Liver (tissue), 9 donors: ENCODE measurements around the gene MRPL21. TPM values are rescaled to one million over a fixed set of nuclear protein-coding genes. Genes with fewer than 3 reads are reported as not detected.

ENCODE experiments used
- DNase-seq: peaks from one replicate; pipeline ENCODE4 v3.0.0-alpha.2; 2017; ENCODE audit warnings: low spot score
- H3K27ac ChIP-seq, 2 donors: one replicate each; pipeline ENCODE4 v1.7.0; 2013; ENCODE audit warnings: inconsistent platforms in 2 of 2, low read length in 2 of 2, control low read depth in 1 of 2, low read depth in 1 of 2, mild to moderate bottlenecking in 1 of 2
- H3K27me3 ChIP-seq, 4 donors: one replicate each; pipeline versions ENCODE4 v1.6.1 to v1.7.0; 2013; ENCODE audit warnings: low read length in 3 of 4, inconsistent platforms in 1 of 4, mild to moderate bottlenecking in 1 of 4, moderate library complexity in 1 of 4; ENCODE audit not compliant: control insufficient read depth in 4 of 4, insufficient read depth in 4 of 4
- H3K36me3 ChIP-seq, 4 donors: one replicate each; pipeline versions ENCODE4 v1.6.1 to v1.7.0; 2013; ENCODE audit warnings: low read length in 3 of 4, mild to moderate bottlenecking in 3 of 4, low read depth in 1 of 4, moderate library complexity in 1 of 4; ENCODE audit not compliant: control insufficient read depth in 4 of 4, insufficient read depth in 3 of 4
- H3K4me1 ChIP-seq, 4 donors: one replicate each; pipeline versions ENCODE4 v1.6.1 to v1.7.0; 2013; ENCODE audit warnings: low read length in 3 of 4, mild to moderate bottlenecking in 3 of 4, moderate library complexity in 1 of 4; ENCODE audit not compliant: control insufficient read depth in 4 of 4, insufficient read depth in 4 of 4
- H3K4me3 ChIP-seq, 3 donors: one replicate each; pipeline versions ENCODE4 v1.6.1 to v1.7.0; 2013; ENCODE audit warnings: low read length in 3 of 3, control low read depth in 1 of 3, low read depth in 1 of 3, mild to moderate bottlenecking in 1 of 3
- H3K9ac ChIP-seq, 2 donors: one replicate each; pipeline ENCODE4 v1.7.0; 2013; ENCODE audit warnings: low read length in 2 of 2, mild to moderate bottlenecking in 2 of 2, moderate library complexity in 2 of 2, control low read depth in 1 of 2, low read depth in 1 of 2
- H3K9me3 ChIP-seq, 4 donors: one replicate each; pipeline versions ENCODE4 v1.6.1 to v1.7.0; 2013; ENCODE audit warnings: low read length in 3 of 4; ENCODE audit not compliant: control insufficient read depth in 4 of 4
- ATF3 ChIP-seq: IDR thresholded peaks from 2 replicates; pipeline ENCODE4 v1.6.1; 2016; ENCODE audit warnings: antibody characterized with exemption
- CTCF ChIP-seq: fragments of 150-350 bp; IDR thresholded peaks from 2 replicates; pipeline ENCODE4 v1.5.1; 2017; ENCODE audit warnings: improper control_type of control experiment, low read depth, low read length; ENCODE audit not compliant: missing input control
- EGR1 ChIP-seq, 2 donors: IDR thresholded peaks; 2 replicates each; pipeline ENCODE4 v1.6.1; 2016 to 2018; ENCODE audit warnings: antibody characterized with exemption in 2 of 2, low read depth in 2 of 2
- FOXA1 ChIP-seq: IDR thresholded peaks from 2 replicates; pipeline ENCODE4 v1.6.1; 2016; ENCODE audit warnings: antibody characterized with exemption
- FOXA2 ChIP-seq: IDR thresholded peaks from 2 replicates; pipeline ENCODE4 v1.6.1; 2016; ENCODE audit warnings: antibody characterized with exemption
- GABPA ChIP-seq, 2 donors: IDR thresholded peaks in 1 of 2; conservative IDR thresholded peaks in 1 of 2; 2 replicates each; pipeline ENCODE4 v1.6.1; 2016; ENCODE audit warnings: antibody characterized with exemption in 2 of 2, mild to moderate bottlenecking in 1 of 2, moderate library complexity in 1 of 2
- HNF4A ChIP-seq, 2 donors: conservative IDR thresholded peaks; 2 replicates each; pipeline ENCODE4 v1.6.1; 2016; ENCODE audit warnings: antibody characterized with exemption in 2 of 2, mild to moderate bottlenecking in 2 of 2
- HNF4G ChIP-seq: IDR thresholded peaks from 2 replicates; pipeline ENCODE4 v1.6.1; 2016; ENCODE audit warnings: antibody characterized with exemption
- JUND ChIP-seq, 2 donors: IDR thresholded peaks; 2 replicates each; pipeline ENCODE4 v1.6.1; 2016; ENCODE audit warnings: antibody characterized with exemption in 2 of 2
- MAX ChIP-seq: IDR thresholded peaks from 2 replicates; pipeline ENCODE4 v1.6.1; 2016; ENCODE audit warnings: antibody characterized with exemption
- NR2F2 ChIP-seq: IDR thresholded peaks from 2 replicates; pipeline ENCODE4 v1.6.1; 2016; ENCODE audit warnings: antibody characterized with exemption
- RAD21 ChIP-seq, 2 donors: IDR thresholded peaks; 2 replicates each; pipeline ENCODE4 v1.6.1; 2016; ENCODE audit warnings: antibody characterized with exemption in 2 of 2, mild to moderate bottlenecking in 2 of 2
- REST ChIP-seq: IDR thresholded peaks from 2 replicates; pipeline ENCODE4 v1.6.1; 2016; ENCODE audit warnings: antibody characterized with exemption, mild to moderate bottlenecking
- RXRA ChIP-seq, 2 donors: IDR thresholded peaks; 2 replicates each; pipeline ENCODE4 v1.6.1; 2017 to 2018; ENCODE audit warnings: antibody characterized with exemption in 2 of 2, mild to moderate bottlenecking in 1 of 2
- SP1 ChIP-seq: IDR thresholded peaks from 2 replicates; pipeline ENCODE4 v1.6.1; 2018; ENCODE audit warnings: antibody characterized with exemption, mild to moderate bottlenecking
- TAF1 ChIP-seq: conservative IDR thresholded peaks from 2 replicates; pipeline ENCODE4 v1.6.1; 2016; ENCODE audit warnings: antibody characterized with exemption, mild to moderate bottlenecking
- YY1 ChIP-seq: IDR thresholded peaks from 2 replicates; pipeline ENCODE4 v1.6.1; 2016; ENCODE audit warnings: antibody characterized with exemption, mild to moderate bottlenecking
- ZBTB33 ChIP-seq: IDR thresholded peaks from 2 replicates; pipeline ENCODE4 v1.6.1; 2016; ENCODE audit warnings: antibody characterized with exemption
- WGBS: extraction: QIAGEN DNeasy Blood & Tissue Kit; methylation state at CpG from one replicate; pipeline ENCODE4 v1.1.7; 2013; 5-methylcytosine and 5-hydroxymethylcytosine counted together
- polyA plus RNA-seq, 2 donors: library from polyadenylated mRNA; stranded (reverse) in 1 of 2; unstranded in 1 of 2; fragments of 200-250 nt in 1 of 2; fragments of >200 nt in 1 of 2; fragmentation: Nextera tagmentation in 1 of 2; extraction: Ambion mirVana in 1 of 2; gene quantifications; one replicate each; pipeline versions ENCODE4 v1.2.1 to v1.2.3, GENCODE V29; 2013 to 2015
- total RNA-seq, 2 donors: library from RNA; depleted of rRNA; stranded (reverse); fragments of >200 nt; gene quantifications; one replicate each; pipeline ENCODE4 v1.2.3, GENCODE V29; 2014
- donor health status: healthy.
- donor health status: healthy.
- donor health status: healthy.
- donor health status: healthy.
- donor health status: healthy.

Gene MRPL21
- total and polyA plus RNA-seq, 4 donors, result 22.3 to 76.8 (median 35.4) TPM

- no peak for TF ChIP-seq REST
- peak in 1 of 2 donors; percentile 4 for TF ChIP-seq RAD21 (IDR thresholded peaks at IDR 0.05)
Measured at GRCh38 chr11:68950270-68950669, 46.6 kb upstream of the MRPL21 start (continued).

GRCh38 chr11:68948935-68949334 is 45.3 kb upstream of the MRPL21 start:
- no peak for DNase-seq
- Histone ChIP-seq H3K27me3 (no peaks in the 10 kb centered on the region), H3K9me3 (no peaks in the 10 kb centered on the region), H3K9ac (no peak overlapping the region), H3K27ac (no peak overlapping the region), H3K4me3 (no peak overlapping the region), H3K36me3 (no peaks in the 10 kb centered on the region), H3K4me1 (no peaks in the 10 kb centered on the region)
- TF ChIP-seq FOXA2 (no peak), FOXA1 (no peak), ZBTB33 (no peak), HNF4G (no peak), SP1 (no peak), NR2F2 (no peak), YY1 (no peak), RAD21 (IDR thresholded peaks at IDR 0.05) (no peak), TAF1 (no peak), JUND (IDR thresholded peaks at IDR 0.05) (no peak), ATF3 (no peak), HNF4A (conservative IDR thresholded peaks at IDR 0.05) (no peak), GABPA (IDR thresholded peaks at IDR 0.05 in 1 of 2, conservative IDR thresholded peaks at IDR 0.05 in 1 of 2) (no peak), MAX (no peak), CTCF (no peak), EGR1 (IDR thresholded peaks at IDR 0.05; ENCODE audit: low read depth in 2 of 2) (no peak), RXRA (IDR thresholded peaks at IDR 0.05) (no peak), REST (no peak)
- 93% methylated on average over 17 of the region's 17 CpGs for WGBS
